HepG2 (cell line): ENCODE measurements around the gene SASH1. TPM values are rescaled to one million over a fixed set of nuclear protein-coding genes. Genes with fewer than 3 reads are reported as not detected.

ENCODE experiments used
- AGO1 ChIP-seq: fragments of 200-400 bp; formaldehyde crosslinking; IDR thresholded peaks from 2 replicates; pipeline ENCODE4 v1.6.1; 2017; ENCODE audit warnings: mild to moderate bottlenecking, low read depth, low read length, moderate library complexity; ENCODE audit not compliant: poor library complexity, severe bottlenecking
- ARID5B ChIP-seq: IDR thresholded peaks from 2 replicates; pipeline ENCODE4 v1.4.0; 2020; ENCODE audit warnings: mild to moderate bottlenecking, missing genetic modification reagents
- CREB1 ChIP-seq, 2 experiments: fragments of 450-650 bp in 1 of 2; IDR thresholded peaks; 2 replicates each; pipeline ENCODE4 v1.6.1; 2016 to 2017; ENCODE audit warnings: control low read depth in 1 of 2, mild to moderate bottlenecking in 1 of 2, missing compliant biosample characterization in 1 of 2, missing genetic modification characterization in 1 of 2
- ELF1 ChIP-seq: sonication (generic); formaldehyde crosslinking; IDR thresholded peaks from 2 replicates; pipeline ENCODE4 v1.4.0; 2020; ENCODE audit warnings: missing genetic modification reagents
- HMGXB4 ChIP-seq, 2 experiments: sonication (generic) in 1 of 2; formaldehyde crosslinking in 1 of 2; IDR thresholded peaks; 2 replicates each; pipeline versions ENCODE4 v1.4.0 to v1.6.1; 2018 to 2020; ENCODE audit warnings: missing genetic modification reagents in 2 of 2, borderline replicate concordance in 1 of 2, low read depth in 1 of 2, mild to moderate bottlenecking in 1 of 2, missing biosample characterization in 1 of 2
- HOXA9 ChIP-seq: sonication (generic); formaldehyde crosslinking; IDR thresholded peaks from 2 replicates; pipeline ENCODE4 v1.8.1; 2022; ENCODE audit warnings: missing genetic modification reagents, mild to moderate bottlenecking, moderate library complexity, borderline replicate concordance
- KLF11 ChIP-seq: IDR thresholded peaks from 2 replicates; pipeline ENCODE4 v1.6.1; 2016; ENCODE audit warnings: missing compliant biosample characterization
- KLF16 ChIP-seq, 2 experiments: sonication (generic) in 1 of 2; formaldehyde crosslinking in 1 of 2; IDR thresholded peaks; 2 replicates each; pipeline versions ENCODE4 v1.6.1 to v1.8.0; 2016 to 2023; ENCODE audit warnings: missing genetic modification reagents in 2 of 2, missing compliant biosample characterization in 1 of 2
- KMT2A ChIP-seq: sonication (generic); formaldehyde crosslinking; IDR thresholded peaks from 2 replicates; pipeline ENCODE4 v1.4.0; 2020; ENCODE audit warnings: missing genetic modification reagents
- MLLT10 ChIP-seq: sonication (generic); formaldehyde crosslinking; IDR thresholded peaks from 2 replicates; pipeline ENCODE4 v1.4.0; 2020; ENCODE audit warnings: missing genetic modification reagents
- NFKB2 ChIP-seq: sonication (generic); formaldehyde crosslinking; IDR thresholded peaks from 2 replicates; pipeline ENCODE4 v1.4.0; 2020; ENCODE audit warnings: missing genetic modification reagents, borderline replicate concordance
- NKX3-1 ChIP-seq: sonication (generic); formaldehyde crosslinking; IDR thresholded peaks from 2 replicates; pipeline ENCODE4 v1.5.0; 2020; ENCODE audit warnings: missing genetic modification reagents
- RFXANK ChIP-seq: IDR thresholded peaks from 2 replicates; pipeline ENCODE4 v1.6.1; 2016
- RNF219 ChIP-seq: sonication (generic); formaldehyde crosslinking; IDR thresholded peaks from 2 replicates; pipeline ENCODE4 v1.5.0; 2020; ENCODE audit warnings: mild to moderate bottlenecking, missing genetic modification reagents
- RXRA ChIP-seq: sonication (generic); formaldehyde crosslinking; IDR thresholded peaks from 2 replicates; pipeline ENCODE4 v1.5.1; 2020; ENCODE audit warnings: missing genetic modification reagents
- SKI ChIP-seq: fragments of 450-650 bp; IDR thresholded peaks from one replicate; pipeline ENCODE4 v1.6.1; 2018; ENCODE audit warnings: mild to moderate bottlenecking; ENCODE audit not compliant: partially characterized antibody
- SRSF1 ChIP-seq: fragments of 200-400 bp; formaldehyde crosslinking; optimal IDR thresholded peaks from 2 replicates; pipeline ENCODE3; 2017; ENCODE audit warnings: mild to moderate bottlenecking, low read depth, low read length, moderate library complexity
- SRSF9 ChIP-seq: fragments of 200-400 bp; formaldehyde crosslinking; IDR thresholded peaks from 2 replicates; pipeline ENCODE4 v1.6.1; 2018; ENCODE audit warnings: borderline replicate concordance, mild to moderate bottlenecking, low read depth, low read length; ENCODE audit not compliant: insufficient read depth, poor library complexity, severe bottlenecking
- TEAD3 ChIP-seq: optimal IDR thresholded peaks from 2 replicates; pipeline ENCODE3; 2016; ENCODE audit warnings: borderline replicate concordance
- TRIM24 ChIP-seq: sonication (generic); formaldehyde crosslinking; IDR thresholded peaks from 2 replicates; pipeline ENCODE4 v1.8.0; 2022; ENCODE audit warnings: mild to moderate bottlenecking, missing genetic modification reagents
- ZMAT3 ChIP-seq: sonication (generic); formaldehyde crosslinking; conservative IDR thresholded peaks from 2 replicates; pipeline ENCODE4 v1.7.0; 2021; ENCODE audit warnings: missing genetic modification reagents
- ZNF24 ChIP-seq: fragments of 450-650 bp; IDR thresholded peaks from 2 replicates; pipeline ENCODE4 v1.6.1; 2017; ENCODE audit warnings: antibody characterized with exemption, mild to moderate bottlenecking
- polyA plus RNA-seq, 8 experiments: library from polyadenylated mRNA; depleted of rRNA in 3 of 8; stranded (reverse) in 7 of 8; unstranded in 1 of 8; fragments of >200 nt; fragmentation: Illumina TruSeq in 4 of 8; extraction: Trizol in 4 of 8; gene quantifications; 2 replicates each; pipeline versions ENCODE4 v1.2.1 to v1.2.3, GENCODE V29; 2011 to 2016; ENCODE audit warnings: low read depth in 4 of 8, missing spikeins in 1 of 8, mixed read lengths in 1 of 8; ENCODE audit not compliant: insufficient read depth in 1 of 8
- total RNA-seq, 5 experiments: library from RNA; depleted of rRNA; stranded (reverse); fragments of >200 nt; fragmentation: Illumina TruSeq; extraction: Trizol; gene quantifications; 2 replicates each; pipeline ENCODE4 v1.2.3, GENCODE V29; 2016; ENCODE audit warnings: low read depth in 1 of 5

SASH1 gene
- total and polyA plus RNA-seq, 2 of the 13 experiments (the other 11 are each of a cell fraction or from before 2014, with no cell fraction given): 7.5 to 8.2 TPM

- TF ChIP-seq ARID5B (CRISPR knock-in tag): peak; percentile 58; the same call in 1 of the 2 replicates
- 0 out of 2 replicates have a peak, but pooled peaks have one; percentile 44 for TF ChIP-seq KLF11 (CRISPR knock-in tag)
- TF ChIP-seq KMT2A (CRISPR knock-in tag): peak; percentile 66; the same call in 1 of the 2 replicates
- no peak for TF ChIP-seq AGO1
- no peak for TF ChIP-seq SRSF9
- TF ChIP-seq HOXA9 (CRISPR knock-in tag): no peak
- TF ChIP-seq CREB1 (IDR thresholded peaks at IDR 0.05): no peak; the same call in 1 of the 2 replicates
- 0 out of 2 replicates have a peak, but pooled peaks have one; percentile 23 for TF ChIP-seq CREB1 (CRISPR knock-in tag; IDR thresholded peaks at IDR 0.05)
- no peak for TF ChIP-seq TEAD3 (CRISPR knock-in tag)
- TF ChIP-seq MLLT10: no peak
- peak; percentile 40 for TF ChIP-seq SKI
- no peak for TF ChIP-seq RNF219 (CRISPR knock-in tag)
- TF ChIP-seq HMGXB4 (CRISPR knock-in tag; IDR thresholded peaks at IDR 0.05; ENCODE audit: borderline replicate concordance in 1 of 2, low read depth in 1 of 2): peak; percentile 49 to 75; a peak in 2 of 4 replicates
- no peak for TF ChIP-seq TRIM24
- TF ChIP-seq ZNF24: peak; percentile 23; the same call in 1 of the 2 replicates
- TF ChIP-seq NKX3-1 (CRISPR knock-in tag): no peak
- TF ChIP-seq RFXANK: peak; percentile 80; the same call in 1 of the 2 replicates
- peak; percentile 47 for TF ChIP-seq RXRA (CRISPR knock-in tag)
- peak; percentile 48; the same call in 1 of the 2 replicates for TF ChIP-seq ELF1 (CRISPR knock-in tag)
- peak; percentile 30 for TF ChIP-seq SRSF1
- no peak; the same call in 1 of the 2 replicates for TF ChIP-seq ZMAT3 (CRISPR knock-in tag)
- TF ChIP-seq NFKB2 (CRISPR knock-in tag): no peak; the same call in 1 of the 2 replicates
- peak in 1 of 2 experiments; percentile 86; a peak in 2 of 4 replicates for TF ChIP-seq KLF16 (CRISPR knock-in tag; IDR thresholded peaks at IDR 0.05)
These were observed at the start of gene SASH1 (continued) for GRCh38 chr6:148342350-148343046.
